NCI-H510A (cell line): ENCODE data around the gene KCND3.

Source experiments
- DNase-seq: peaks from one replicate; lab custom pipeline; 2025; lab: John Stamatoyannopoulos, UW

The KCND3 gene

DNA sequence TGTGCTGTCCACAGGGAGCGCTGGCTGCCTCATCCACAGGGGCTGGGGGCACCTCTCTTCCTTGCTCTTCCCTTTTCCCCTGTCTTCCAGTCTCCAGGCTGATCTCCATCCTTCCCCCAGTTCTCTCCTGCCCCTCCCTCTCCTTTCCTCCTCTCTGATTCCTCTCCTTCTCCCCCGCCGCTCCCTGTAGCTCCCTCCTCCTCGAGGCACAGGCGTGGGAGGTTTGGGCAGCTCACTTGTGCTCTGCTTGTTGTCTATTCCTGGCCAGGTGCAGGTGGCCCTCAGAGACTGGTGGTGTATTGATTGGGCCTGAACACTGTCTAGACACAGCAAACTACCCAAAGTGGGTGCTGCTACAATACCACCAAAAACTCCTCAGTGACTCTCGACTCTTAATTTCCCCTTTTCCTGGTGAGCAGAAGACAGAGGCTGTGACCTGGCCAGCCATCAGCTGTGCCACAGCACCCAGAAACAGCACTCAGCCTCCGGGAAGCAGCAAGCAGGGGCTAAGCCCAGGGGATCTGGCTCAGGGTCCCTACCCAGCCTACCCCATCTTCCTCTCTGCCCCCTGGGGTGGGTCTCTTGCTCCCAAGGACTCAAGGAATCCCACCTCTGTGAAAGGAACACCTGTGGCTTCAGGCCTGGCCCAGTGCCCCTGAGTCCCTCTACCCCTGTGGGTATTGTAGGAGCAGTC is 140.5 kb downstream of the KCND3 start:
- DNase-seq = no peak

DNA sequence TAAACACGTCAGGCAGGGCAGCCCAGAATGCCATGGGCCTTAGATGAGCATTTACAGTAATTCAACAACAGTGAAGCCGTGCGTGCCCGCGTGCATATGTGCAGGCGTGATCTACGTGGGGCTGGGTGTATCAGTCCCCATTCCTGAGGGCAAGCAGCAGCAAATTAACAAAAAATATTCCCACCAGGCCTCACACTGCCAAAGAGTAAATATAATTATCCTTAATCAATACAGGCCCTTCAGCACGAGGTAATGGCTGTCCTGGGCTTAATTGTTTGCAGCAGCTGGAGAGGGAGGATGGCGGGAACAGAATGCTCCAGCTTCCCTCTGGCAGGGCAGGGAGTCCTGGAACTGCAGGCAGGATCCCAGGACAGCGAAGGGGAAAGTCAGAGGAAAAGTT is 142.0 kb downstream of the KCND3 start:
- DNase-seq = no peak

DNA sequence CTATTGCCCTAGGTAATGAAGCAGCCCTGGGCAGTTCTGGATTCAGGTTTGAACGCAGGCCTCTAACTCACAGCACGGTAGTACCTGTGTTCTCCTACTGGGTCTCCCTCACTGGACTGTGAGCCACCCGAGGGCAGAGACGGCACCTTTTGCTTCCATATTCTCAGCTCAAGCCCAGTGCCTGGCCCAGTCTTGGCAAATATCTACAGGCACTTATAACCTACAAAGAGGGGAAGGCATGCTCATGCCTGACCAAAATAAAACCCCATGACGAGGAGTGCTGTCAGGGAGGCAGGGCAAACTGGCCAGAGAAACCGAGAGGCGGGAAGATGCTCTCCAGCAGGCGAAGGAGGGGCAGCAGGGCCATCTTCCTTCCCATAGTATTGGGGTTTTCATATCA is 142.6 kb downstream of the KCND3 start:
- DNase-seq = no peak

DNA sequence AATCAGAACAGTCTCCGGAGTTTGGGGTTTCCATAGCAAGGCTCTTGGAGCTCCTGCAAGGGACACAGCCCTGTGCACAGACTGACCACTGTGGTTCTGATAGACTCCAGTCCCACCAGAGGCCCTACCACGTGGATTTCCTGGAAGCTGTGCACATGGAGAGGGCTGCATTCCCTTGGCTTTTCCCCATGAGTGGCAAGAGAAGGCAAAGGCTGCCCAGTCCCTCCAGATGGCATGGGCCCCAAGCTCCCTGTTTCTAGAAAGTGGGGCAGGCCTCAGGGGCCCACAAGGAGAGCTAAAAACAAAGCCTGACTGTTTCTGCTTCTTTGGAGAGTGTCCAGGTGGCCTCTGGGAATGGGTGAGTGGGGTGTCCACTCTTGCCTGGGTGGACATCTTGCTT is 146.3 kb downstream of the KCND3 start:
- DNase-seq = no peak

DNA sequence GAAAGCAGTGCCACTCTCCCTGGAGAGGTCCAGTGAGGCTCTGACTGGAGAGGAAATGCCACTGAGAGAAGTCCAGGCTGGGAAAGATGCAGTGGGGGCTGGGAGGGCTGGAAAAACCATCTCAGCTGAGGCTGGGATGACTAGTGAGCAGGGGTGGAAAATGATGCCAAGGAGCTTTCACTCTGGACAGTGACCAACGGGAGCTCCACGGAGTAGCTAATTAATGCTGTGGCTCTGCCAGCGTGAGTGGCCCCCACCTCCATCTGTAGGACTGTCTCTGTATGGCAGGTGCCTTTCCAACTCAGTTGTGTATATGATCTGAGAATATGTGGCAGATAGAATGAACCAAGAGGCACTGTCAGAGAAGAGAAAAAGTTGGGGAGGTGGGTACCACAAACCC is 147.1 kb downstream of the KCND3 start:
- no peak for DNase-seq

DNA sequence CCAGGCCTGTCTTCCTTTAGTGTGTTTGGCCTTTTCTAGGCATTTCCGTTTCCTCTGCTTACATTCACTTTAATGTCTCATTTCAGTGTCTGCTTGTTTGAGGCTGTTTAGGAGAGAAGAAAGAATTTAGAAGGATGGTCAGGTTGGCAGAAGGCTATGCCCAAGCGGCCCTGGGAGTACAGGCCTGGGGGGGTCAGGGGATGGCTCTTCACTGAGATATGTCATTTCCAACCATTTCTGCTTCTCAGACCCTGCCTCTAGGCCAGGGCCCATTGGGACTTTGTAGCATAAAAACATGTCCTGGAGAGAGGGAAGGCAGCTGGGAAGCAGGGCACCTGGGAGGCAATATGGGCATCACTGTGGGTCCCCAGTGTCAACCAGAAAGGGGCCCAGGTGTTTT is 147.7 kb downstream of the KCND3 start:
- DNase-seq = no peak

DNA sequence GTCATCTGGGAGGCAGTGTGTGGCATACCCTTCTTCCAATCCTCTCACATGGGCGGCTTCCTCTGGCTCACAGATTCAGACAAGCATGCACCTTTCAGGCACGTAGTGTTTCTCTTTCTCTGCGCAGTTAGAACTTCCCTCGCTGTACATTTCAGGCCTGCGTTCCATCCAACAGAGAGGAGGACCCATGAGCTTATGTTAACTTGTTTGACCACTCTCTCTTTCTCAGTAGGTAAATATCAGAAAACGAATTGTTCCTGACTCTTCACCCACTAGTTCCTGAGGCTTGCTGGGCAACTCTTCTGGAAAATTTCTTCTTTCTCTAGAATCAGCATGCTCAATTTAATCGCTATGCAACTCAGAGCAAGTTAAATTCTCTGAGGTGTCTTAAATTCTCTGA is 148.3 kb downstream of the KCND3 start:
- DNase-seq = no peak

DNA sequence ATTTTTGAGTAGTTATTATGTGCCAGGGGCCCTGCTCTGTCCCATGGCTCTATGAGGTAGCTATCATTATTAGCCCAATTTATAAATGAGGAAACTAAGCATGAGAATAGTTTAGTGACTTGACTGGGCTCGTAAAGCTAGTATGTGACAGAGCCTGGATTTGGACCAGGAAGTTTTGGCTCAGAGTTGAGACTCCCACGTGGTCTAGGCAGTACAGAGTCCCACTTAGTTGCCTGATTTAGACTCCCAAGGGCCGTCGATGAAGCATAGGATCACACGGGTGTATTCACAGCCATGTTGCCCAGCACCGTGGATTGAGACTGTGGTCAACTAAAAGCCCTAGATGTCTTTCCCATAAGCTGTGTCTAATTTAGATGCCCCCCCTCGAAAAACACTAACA is 152.1 kb downstream of the KCND3 start:
- no peak for DNase-seq

DNA sequence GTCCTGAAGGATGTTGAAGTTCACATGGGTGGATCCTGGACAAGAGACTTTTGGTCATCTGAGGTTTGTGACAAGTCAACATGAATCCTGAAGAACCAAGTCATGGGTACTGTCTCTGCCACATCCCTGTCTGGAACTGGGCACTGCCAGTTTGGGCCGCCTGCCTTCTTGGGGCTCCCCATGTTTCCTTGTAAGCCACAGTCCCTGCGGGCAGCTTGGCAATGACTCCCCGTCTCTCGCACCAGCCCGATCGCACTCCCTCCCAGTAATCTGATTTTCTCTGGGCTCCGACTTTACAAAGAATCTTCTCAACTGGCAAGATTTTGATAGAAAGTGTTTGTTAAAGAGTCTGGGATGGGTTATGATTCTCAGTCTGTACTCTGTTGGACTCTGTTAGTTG is 153.4 kb downstream of the KCND3 start:
- no peak for DNase-seq

DNA sequence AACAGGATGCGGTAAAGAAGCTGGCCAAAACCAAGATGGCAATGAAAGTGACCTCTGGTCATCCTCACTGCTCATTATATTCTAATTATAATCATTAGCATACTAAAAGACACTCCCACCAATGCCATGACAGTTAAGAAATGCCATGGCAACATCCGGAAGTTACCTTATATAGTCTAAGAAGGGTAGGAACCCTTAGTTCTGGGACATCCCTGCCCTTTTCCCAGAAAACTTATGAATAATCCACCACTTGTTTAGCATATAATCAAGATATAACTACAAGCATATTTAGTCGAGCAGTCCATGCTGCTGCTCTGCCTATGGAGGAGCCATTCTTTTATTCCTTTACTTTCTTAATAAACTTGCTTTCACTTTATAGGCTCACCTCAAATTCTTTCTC is 154.0 kb downstream of the KCND3 start:
- DNase-seq = no peak

DNA sequence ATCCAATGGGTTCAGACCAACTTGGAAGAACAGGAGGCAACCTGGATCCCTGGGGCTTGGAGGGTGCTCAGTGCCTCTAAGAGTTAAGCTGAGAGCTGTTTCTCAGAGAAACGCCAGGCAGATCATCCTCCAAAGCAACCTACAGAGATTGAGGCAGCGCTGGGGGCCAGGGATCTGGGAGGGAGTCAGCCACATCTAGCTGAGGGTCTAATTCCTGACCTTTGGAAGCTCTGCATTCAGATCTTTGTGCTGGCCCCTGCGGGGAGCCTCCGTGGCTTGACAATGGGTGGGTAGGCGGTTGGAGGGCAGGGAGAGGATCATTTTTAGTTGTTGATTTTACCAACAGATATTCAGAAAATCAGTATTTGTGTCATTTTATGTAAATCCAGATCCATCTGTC is 154.5 kb downstream of the KCND3 start:
- DNase-seq = no peak

DNA sequence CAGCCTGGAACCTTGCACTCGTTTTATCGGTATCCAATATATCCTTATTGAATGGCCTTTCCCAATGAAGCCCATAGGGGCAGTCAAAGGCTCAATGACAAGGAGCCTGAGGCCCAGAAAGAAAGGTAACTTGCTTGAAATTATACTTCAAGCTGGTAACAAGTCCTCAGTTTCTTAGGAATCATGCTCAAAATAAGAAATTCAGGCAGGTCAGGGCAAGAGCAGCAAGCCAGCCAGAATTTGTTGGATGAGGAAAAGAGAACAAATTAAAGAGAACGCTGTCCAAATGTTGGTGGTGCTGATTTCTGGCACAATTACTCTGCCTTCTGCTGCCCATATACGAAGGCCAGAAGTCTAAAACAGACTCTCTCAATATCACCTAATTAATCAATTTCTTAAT is 156.1 kb downstream of the KCND3 start:
- DNase-seq = no peak

DNA sequence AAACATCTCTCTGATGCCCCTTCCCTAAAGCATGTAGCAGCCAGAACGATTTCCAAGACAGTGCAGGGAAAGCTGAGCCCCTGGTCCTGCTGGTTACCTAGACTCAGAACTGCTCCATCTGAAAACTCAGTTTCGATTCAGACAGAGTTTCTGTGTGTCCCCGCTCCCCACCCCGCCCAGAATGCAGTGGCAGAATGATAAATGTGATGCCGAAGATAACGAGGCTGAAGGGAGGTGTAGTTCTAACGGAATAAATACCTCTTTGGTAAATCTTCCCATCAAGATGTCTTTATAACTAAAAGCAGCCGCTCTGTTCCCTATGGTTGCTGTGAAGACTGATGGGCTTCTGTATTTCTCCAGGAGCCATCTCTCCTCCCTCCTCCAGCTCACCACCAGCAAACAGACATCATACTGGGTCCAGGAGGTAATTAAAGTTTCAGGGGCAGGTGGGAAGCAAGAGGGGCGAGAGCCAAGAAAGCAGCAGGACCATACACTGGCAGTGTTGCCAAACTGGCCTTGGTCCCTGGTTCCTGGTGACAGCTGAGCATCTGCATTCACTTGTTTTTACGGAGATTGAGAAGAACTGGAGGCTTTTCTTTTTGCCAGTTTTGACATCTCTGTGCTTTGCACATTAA is 156.8 kb downstream of the KCND3 start:
- DNase-seq = no peak

DNA sequence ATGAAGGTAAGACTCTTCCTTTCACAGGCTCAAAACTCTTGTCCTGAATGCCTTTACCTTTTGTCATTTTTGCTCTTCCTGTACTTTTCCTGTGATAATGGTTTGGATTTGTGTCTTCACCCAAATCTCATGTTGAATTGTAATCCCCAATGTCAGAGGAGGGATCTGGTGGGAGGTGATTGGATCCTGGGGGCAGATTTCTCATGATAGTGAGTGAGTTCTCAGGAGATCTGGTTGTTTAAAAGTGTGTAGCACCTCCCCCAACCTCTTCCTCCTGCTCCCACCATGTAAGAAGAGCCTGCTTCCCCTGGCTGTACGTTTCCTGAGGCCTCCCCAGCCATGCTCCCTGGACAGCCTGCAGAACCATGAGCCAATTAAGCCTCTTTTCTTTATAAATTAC is 158.3 kb downstream of the KCND3 start:
- no peak for DNase-seq

DNA sequence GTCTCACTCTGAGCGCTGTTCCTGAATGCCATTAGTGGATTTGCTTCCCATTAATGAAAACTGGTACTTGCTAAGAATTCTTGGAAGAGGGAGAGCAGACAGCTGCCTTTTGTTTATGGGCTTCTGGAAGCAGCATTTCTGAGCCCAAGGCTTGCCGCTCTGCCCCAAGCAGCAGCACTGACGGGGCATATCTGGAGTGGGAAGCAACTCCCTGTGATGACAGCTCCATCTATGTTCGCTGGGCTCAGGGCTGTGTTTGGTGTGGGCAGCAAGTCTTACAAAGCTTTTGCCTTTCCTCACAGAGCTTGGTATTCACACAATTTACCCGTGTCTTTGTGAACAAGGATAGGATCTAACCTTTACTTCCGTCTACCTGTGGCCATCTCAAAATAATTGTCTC is 161.5 kb downstream of the KCND3 start:
- DNase-seq = no peak

DNA sequence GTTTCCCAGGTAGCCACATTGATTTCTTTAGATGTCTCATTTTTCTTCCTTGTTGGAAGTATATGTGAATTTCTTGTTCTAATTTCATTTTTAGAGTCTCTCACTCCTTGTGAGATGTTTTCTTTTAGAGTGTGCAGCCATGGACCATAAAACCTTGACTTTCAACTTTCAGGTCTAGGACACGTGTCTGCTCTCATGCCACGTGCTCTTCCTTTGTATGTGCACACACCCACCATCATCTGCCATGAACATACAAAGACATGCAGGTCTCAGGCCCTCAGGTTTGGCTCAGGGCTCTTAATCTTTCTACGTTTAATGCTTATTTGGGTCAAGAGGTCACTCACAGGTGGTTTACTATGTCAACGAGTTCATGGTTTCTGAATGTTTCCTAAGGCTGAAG is 163.2 kb downstream of the KCND3 start:
- no peak for DNase-seq

DNA sequence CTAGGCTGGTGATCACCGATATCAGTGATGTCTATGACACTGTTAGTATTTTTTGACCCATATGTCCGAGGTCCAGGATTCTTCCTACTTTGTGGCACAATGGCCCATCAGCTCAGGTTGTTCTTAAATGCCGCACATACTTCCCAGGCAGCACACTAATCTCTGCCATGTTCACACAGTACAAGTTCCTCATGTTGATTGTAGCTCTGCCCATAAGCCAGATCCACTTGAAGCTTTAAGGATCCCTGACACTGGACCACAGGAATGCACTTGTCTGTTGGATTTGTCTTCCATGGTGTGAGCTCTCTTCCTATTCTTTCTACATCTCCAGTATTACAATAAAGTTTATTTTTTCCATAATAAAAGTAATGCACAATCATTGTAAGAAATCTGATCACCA is 164.3 kb downstream of the KCND3 start:
- DNase-seq = no peak

DNA sequence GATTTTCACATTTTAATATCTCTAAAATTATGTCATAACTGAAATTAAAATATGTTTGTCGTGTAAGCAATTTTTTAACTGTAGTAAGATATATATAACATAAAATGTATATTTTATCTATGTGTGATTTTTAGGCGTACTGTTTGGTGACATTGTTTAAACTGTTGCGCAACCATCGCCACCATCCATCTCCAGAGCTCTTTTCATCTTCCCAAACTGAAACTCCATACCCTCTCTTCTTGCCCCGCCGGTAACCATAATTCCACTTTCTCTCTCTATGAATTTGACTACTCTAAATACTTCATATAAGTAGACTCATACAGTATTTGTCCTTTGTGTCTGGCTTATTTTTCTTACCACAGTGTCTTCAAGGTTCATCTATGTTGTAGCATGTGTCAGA is 167.3 kb downstream of the KCND3 start:
- DNase-seq = no peak

DNA sequence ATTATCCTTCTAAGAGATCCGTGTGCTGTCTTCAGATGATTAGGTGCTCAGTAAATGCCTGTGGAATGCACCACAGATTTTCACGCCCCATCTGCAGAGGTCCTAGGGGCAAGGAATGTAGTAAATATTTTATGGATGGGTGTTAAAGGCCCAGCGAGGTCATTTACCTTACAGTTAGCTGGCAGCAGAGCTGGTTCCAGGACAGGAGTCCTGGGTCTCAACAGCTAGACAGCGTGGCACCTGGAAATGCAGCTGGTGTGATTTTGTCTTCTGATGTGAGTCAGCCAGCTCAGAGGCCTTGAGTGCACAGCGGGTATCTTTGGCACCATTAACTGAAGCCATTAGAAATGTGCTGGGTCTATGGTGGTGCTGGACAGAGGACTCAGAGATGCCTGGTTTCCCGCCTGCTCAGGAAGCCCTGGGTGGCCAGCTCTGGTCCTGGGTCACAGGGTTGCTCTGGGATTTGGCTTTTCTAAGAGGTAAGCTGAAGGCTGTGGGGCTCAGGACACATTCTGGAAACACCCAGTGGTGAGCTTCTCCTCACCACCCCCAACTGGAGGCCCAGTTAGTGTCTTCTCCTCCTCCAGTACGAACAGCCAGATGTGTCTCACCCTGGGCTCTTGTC is 168.2 kb downstream of the KCND3 start:
- DNase-seq = no peak

DNA sequence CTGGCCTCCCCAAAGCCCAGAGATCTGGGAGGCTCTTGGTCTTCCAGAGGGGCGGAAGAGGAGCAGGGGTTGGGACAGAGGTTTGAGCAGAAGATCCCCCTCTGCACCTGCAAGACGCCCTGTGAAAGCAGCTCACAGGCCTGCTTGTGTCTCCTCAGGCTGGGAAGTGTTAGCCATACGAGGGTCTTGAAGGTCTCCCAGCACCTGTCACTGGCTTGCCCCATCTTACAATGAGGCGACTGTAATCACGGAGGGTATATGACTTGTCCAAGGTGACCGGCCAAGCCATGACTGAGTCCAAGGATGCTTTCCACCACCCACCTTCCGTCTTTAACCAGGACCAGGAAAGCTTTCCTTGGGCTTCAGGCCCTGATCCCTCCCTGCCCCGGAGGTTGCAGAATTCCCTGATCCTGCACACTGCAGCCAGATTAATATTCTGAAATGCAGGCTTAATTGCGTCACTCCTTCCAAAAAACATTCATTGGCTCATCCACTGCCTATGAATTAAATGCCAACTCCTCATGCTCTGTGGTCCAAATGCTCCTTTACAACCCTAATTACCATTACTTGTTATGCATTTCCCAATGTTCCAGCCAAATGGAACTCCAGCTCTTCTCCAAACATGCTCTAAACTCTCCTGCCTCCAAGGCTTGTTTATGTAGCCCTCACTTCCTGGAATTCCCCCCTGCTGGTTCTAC is 169.8 kb downstream of the KCND3 start:
- DNase-seq = no peak

DNA sequence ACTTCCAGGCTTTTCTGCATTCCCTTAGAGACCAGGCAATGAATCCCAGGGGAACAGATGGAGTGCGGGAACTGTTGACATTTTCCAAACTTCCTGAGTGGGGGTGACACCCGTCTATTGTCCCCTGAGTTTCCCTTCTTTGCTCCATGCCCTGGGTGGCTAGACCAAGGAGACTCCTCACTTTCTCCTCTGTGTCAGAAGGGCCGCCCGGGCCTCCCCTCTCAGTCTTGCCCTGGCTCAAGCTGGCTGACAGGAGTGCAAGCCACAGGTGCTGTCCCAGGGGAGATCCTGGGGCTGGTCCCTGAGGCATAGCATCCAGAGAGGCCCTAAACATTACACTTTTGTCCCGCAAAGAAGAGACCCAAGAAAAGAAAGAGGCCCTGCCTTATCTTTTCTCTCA is 170.9 kb downstream of the KCND3 start:
- DNase-seq = no peak

DNA sequence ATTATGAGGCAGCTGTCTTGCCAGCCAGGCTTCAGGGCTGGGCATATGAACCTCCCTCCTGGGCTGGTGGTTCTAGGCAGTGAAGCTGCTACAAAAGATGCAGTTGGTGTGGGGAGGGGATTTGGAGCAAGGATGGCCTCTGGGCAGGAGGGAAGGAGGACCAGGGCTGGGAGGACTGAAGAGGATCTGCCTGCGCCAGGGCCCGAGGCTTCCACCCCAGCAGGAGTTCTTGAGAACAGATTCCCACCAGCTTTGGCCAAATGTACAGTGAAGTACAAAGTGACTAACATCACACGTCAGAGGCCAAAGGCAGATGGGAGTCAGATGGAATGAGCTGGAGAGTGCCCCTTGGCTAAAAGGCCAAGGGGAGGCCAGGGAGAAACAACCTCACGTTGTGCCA is 171.4 kb downstream of the KCND3 start:
- DNase-seq = no peak

DNA sequence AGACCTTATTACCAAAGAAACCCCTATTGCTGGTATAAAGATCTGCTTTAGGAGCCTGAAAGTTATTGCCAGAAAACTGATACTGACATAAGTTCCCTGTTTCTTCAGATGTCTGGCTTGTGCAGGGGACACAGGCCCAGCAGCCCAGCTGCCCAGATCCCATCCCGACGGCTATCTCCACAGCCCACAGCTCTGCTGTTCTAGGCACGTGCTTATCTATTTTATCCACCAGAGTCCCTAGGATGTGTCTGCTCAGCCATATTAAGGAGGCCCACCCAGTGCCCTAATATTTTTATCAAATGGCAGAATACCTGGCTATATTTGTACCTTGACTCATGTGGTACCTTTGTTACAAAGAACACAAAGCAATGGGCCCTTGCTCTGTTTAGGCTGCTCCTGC is 174.8 kb downstream of the KCND3 start:
- DNase-seq = no peak
